ENCODE measurements around the gene CD300LG.

DNA sequence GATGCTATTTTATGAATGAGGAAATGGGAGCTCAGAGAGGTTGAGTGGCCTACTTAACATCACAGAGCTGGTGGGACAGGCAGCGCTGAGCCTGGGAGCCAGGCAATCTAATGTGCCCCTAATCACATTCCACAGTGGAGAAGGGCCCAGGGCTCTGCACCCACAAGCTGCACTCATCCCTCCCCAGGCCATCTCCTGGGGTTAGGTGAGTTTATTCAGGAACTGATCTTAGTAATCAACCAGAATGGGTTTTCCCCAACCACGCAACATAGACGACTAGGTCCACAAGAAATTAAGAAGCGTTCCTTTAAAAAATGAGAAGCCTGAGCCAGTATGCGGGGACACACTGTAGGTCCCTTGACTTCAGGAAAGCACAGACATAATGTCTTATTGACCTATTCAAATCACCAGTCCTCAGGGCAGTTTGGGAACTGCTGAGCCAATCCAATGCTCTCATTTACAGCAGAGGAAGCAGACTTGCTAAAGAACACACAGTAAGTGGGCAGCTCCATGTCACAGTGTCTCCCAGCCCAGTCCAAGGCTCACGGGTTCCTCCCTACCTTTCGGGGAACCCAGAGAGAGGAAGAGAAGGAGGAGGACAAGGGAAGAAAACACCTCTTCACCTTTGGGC lies 16.4 kb upstream of the CD300LG start:
- TF ChIP-seq CTCF (IDR thresholded peaks at IDR 0.05): no peak
- TF ChIP-seq POLR2A (IDR thresholded peaks at IDR 0.05): no peak

Measured in body of pancreas (tissue), 4 donors.